Hematopoietic multipotent progenitor cell treated with erythropoietin and hydrocortisone succinate and interleukin-3 and kit ligand, for 15 days (in vitro differentiated cells): ENCODE data around the gene CNTNAP2.

Experiments
- DNase-seq: peaks from one replicate; pipeline ENCODE4 v3.0.0-alpha.2; 2015; ENCODE audit warnings: low spot score

The CNTNAP2 gene

GRCh38 chr7:147968046-147968610 lies 1851.5 kb downstream of the CNTNAP2 start:
- no peak for DNase-seq

- DNase-seq = no peak
Observed at GRCh38 chr7:147971606-147972110, 1855.1 kb downstream of the CNTNAP2 start.

GRCh38 chr7:147978201-147978600 lies 1861.6 kb downstream of the CNTNAP2 start:
- DNase-seq = no peak

GRCh38 chr7:147978651-147979050 lies 1862.0 kb downstream of the CNTNAP2 start:
- DNase-seq = no peak

GRCh38 chr7:147980826-147981813 lies 1864.5 kb downstream of the CNTNAP2 start:
- no peak for DNase-seq

- no peak for DNase-seq
Observed at GRCh38 chr7:147982307-147982706, 1865.7 kb downstream of the CNTNAP2 start.

GRCh38 chr7:147984265-147984664 lies 1867.7 kb downstream of the CNTNAP2 start:
- DNase-seq = no peak

- DNase-seq = no peak
Observed at GRCh38 chr7:147990079-147990478, 1873.5 kb downstream of the CNTNAP2 start.

- DNase-seq = no peak
Observed at GRCh38 chr7:147990942-147991341, 1874.3 kb downstream of the CNTNAP2 start.

GRCh38 chr7:147992698-147993097 lies 1876.1 kb downstream of the CNTNAP2 start:
- no peak for DNase-seq

GRCh38 chr7:147997636-147998035 lies 1881.0 kb downstream of the CNTNAP2 start:
- no peak for DNase-seq

GRCh38 chr7:147999962-148000361 lies 1883.4 kb downstream of the CNTNAP2 start:
- DNase-seq = no peak

- DNase-seq = no peak
Observed at GRCh38 chr7:148011753-148012152, 1895.2 kb downstream of the CNTNAP2 start.

GRCh38 chr7:148014001-148014400 lies 1897.4 kb downstream of the CNTNAP2 start:
- DNase-seq = no peak

- DNase-seq = no peak
Observed at GRCh38 chr7:148014541-148014940, 1897.9 kb downstream of the CNTNAP2 start.

- no peak for DNase-seq
Observed at GRCh38 chr7:148017126-148017525, 1900.5 kb downstream of the CNTNAP2 start.

GRCh38 chr7:148020679-148021078 lies 1904.1 kb downstream of the CNTNAP2 start:
- DNase-seq = no peak

- no peak for DNase-seq
Observed at GRCh38 chr7:148021507-148022045, 1905.0 kb downstream of the CNTNAP2 start.

GRCh38 chr7:148022832-148023231 lies 1906.2 kb downstream of the CNTNAP2 start:
- no peak for DNase-seq

GRCh38 chr7:148026713-148027112 lies 1910.1 kb downstream of the CNTNAP2 start:
- no peak for DNase-seq

GRCh38 chr7:148028165-148028564 lies 1911.6 kb downstream of the CNTNAP2 start:
- DNase-seq = no peak

- no peak for DNase-seq
Observed at GRCh38 chr7:148031019-148031418, 1914.4 kb downstream of the CNTNAP2 start.

- no peak for DNase-seq
Observed at GRCh38 chr7:148031811-148032210, 1915.2 kb downstream of the CNTNAP2 start.
